K562 (cell line): ENCODE data around the gene CTDSPL2. TPM values are rescaled to one million over a fixed set of nuclear protein-coding genes. Genes with fewer than 3 reads are reported as not detected.
"Not testable (repeated sequence)": the region's sequence is repeated elsewhere in the genome, so short reads cannot be mapped to it uniquely, and the experiment has no call there.

Source experiments
- ATAC-seq: fragments of 200-7000 bp; cut with Tn5 transposase; 3 replicates; pipeline ENCODE4 v1.9.1; 2020; ENCODE audit warnings: moderate library complexity
- BruUV-seq: library from RNA; stranded (reverse); fragments of 400-500 nt; replicated peaks from 2 replicates; lab custom pipeline; 2021; lab: Mats Ljungman, UMichigan
- CTCF ChIA-PET: fragments of 300-600 bp; formaldehyde crosslinking; extraction: SDS; loops from one replicate; lab custom pipeline; 2021; ENCODE audit warnings: low intra/inter-chr PET ratio; lab: Yijun Ruan, JAX
- POLR2A ChIA-PET: fragments of 300-600, 350-650 bp; sonication (Branson Sonifier 250); formaldehyde crosslinking; extraction: SDS; loops from one replicate; lab custom pipeline; 2021; ENCODE audit warnings: antibody characterized with exemption, inconsistent platforms; lab: Yijun Ruan, JAX
- DNase-seq, 4 experiments: peaks; one replicate each; pipeline versions ENCODE4 v3.0.0 to v3.0.0-alpha.2; 2011 to 2018; ENCODE audit warnings: low spot score in 3 of 4, mixed read lengths in 3 of 4; ENCODE audit errors: extremely low read depth in 1 of 4
- FAIRE-seq: peaks from 2 replicates; lab custom pipeline; 2011; peaks lifted over from hg19 to GRCh38; lab: Jason Lieb, UNC
- H2AFZ ChIP-seq: 2 replicates; pipeline ENCODE4 v1.6.0; 2011; ENCODE audit warnings: low read depth, low read length, control low read depth, inconsistent platforms
- H3K27ac ChIP-seq: fragments of 200-600 bp; 3 replicates; pipeline ENCODE4 v1.8.0; 2011; ENCODE audit warnings: low read depth, mild to moderate bottlenecking, control low read depth, inconsistent platforms, low read length, moderate library complexity, mixed read lengths; ENCODE audit errors: extremely low read depth
- H3K27me3 ChIP-seq, 2 experiments: fragments of 300-600 bp in 1 of 2; 2 replicates in 1 of 2; 3 replicates in 1 of 2; pipeline versions ENCODE4 v1.6.0 to v1.8.0; 2011; ENCODE audit warnings: inconsistent platforms in 2 of 2, low read length in 2 of 2, mild to moderate bottlenecking in 1 of 2, mixed read lengths in 1 of 2, moderate library complexity in 1 of 2; ENCODE audit not compliant: control insufficient read depth in 2 of 2, insufficient read depth in 2 of 2
- H3K36me3 ChIP-seq: fragments of 300-600 bp; 3 replicates; pipeline ENCODE4 v1.8.0; 2011; ENCODE audit warnings: mild to moderate bottlenecking, low read length, inconsistent platforms; ENCODE audit not compliant: control insufficient read depth, insufficient read depth
- H3K4me1 ChIP-seq, 2 experiments: fragments of 200-600 bp in 1 of 2; replicated peaks in 1 of 2; 2 replicates in 1 of 2; 3 replicates in 1 of 2; pipeline versions ENCODE4 v1.5.1 to v1.8.0; 2011; ENCODE audit warnings: inconsistent platforms in 2 of 2, low read length in 2 of 2, mild to moderate bottlenecking in 1 of 2, mixed read lengths in 1 of 2, moderate library complexity in 1 of 2; ENCODE audit not compliant: control insufficient read depth in 2 of 2, insufficient read depth in 2 of 2
- H3K4me2 ChIP-seq: 2 replicates; pipeline ENCODE4 v1.6.1; 2011; ENCODE audit warnings: low read length, control low read depth, inconsistent platforms, mixed read lengths; ENCODE audit not compliant: insufficient read depth
- H3K4me3 ChIP-seq: fragments of 200-600 bp; sonication (generic), shearing (Covaris generic); 2 replicates; pipeline ENCODE4 v1.5.1; 2016; ENCODE audit warnings: control low read depth, inconsistent platforms
- H3K79me2 ChIP-seq: fragments of 200-600 bp; 3 replicates; pipeline ENCODE4 v1.8.0; 2011; ENCODE audit warnings: low read length, inconsistent platforms; ENCODE audit not compliant: control insufficient read depth, insufficient read depth
- H3K9ac ChIP-seq, 2 experiments: 2 replicates each; pipeline versions ENCODE4 v1.6.0 to v1.6.1; 2011; ENCODE audit warnings: low read depth in 2 of 2, low read length in 2 of 2, control low read depth in 1 of 2, inconsistent platforms in 1 of 2, mild to moderate bottlenecking in 1 of 2, mixed read lengths in 1 of 2; ENCODE audit not compliant: insufficient read depth in 1 of 2
- H3K9me1 ChIP-seq: one replicate; pipeline ENCODE4 v1.6.0; 2011; ENCODE audit warnings: inconsistent platforms, mild to moderate bottlenecking, low read length, moderate library complexity; ENCODE audit not compliant: control insufficient read depth, insufficient read depth
- H3K9me3 ChIP-seq: replicated peaks from 2 replicates; pipeline ENCODE4 v1.5.1; 2011; ENCODE audit warnings: low read depth, low read length, inconsistent platforms; ENCODE audit not compliant: control insufficient read depth, insufficient read depth
- H4K20me1 ChIP-seq: replicated peaks from 2 replicates; pipeline ENCODE4 v1.6.1; 2011; ENCODE audit warnings: low read length, inconsistent platforms, mixed read lengths; ENCODE audit not compliant: control insufficient read depth, insufficient read depth
- WGBS: fragments of 100-300 bp; shearing (Covaris generic); methylation state at CpG from one replicate; pipeline ENCODE4 v1.1.6; 2016; ENCODE audit warnings: low coverage, mixed read lengths; ENCODE audit not compliant: insufficient coverage; ENCODE audit errors: missing lambda C conversion rate; 5-methylcytosine and 5-hydroxymethylcytosine counted together
- in situ Hi-C: fragments of 300-500 bp; cut with MboI; formaldehyde crosslinking; loops from 4 replicates; pipeline ENCODE4 v1.15.0; 2018; ENCODE audit warnings: inconsistent platforms, mixed read lengths
- intact Hi-C: fragments of 100-400 bp; cut with micrococcal nuclease; formaldehyde crosslinking; loops from 2 replicates; pipeline ENCODE4 v1.14.2; 2022
- polyA plus RNA-seq, 8 experiments: library from polyadenylated mRNA; depleted of rRNA in 4 of 8; stranded (reverse) in 5 of 8; unstranded in 3 of 8; fragments of >200 nt; fragmentation: Nextera tagmentation in 2 of 8; fragmentation: Illumina TruSeq in 1 of 8; extraction: Ambion mirVana in 2 of 8; extraction: Trizol in 1 of 8; gene quantifications; 2 replicates each; pipeline versions ENCODE4 v1.2.1 to v1.2.3, GENCODE V29; 2011 to 2014; ENCODE audit warnings: inconsistent platforms in 1 of 8, missing spikeins in 1 of 8
- total RNA-seq, 7 experiments: library from RNA; depleted of rRNA in 6 of 7; stranded (reverse); fragments of >200 nt in 6 of 7; fragmentation: Illumina TruSeq in 2 of 7; extraction: Trizol in 2 of 7; gene quantifications; 2 replicates each; pipeline versions ENCODE4 v1.2.1 to v1.2.3, GENCODE V29; 2011 to 2021; ENCODE audit warnings: low replicate concordance in 1 of 7
- TF ChIP-seq, protein P1 (sequence below): sonication (generic); formaldehyde crosslinking; IDR thresholded peaks from 2 replicates; pipeline ENCODE4 v1.8.1; 2023; ENCODE audit warnings: mild to moderate bottlenecking, missing genetic modification reagents

Gene CTDSPL2
- total and polyA plus RNA-seq, 9 of the 15 experiments (the other 6 are each of a cell fraction or from before 2014, with no cell fraction given), result 16.8 to 79.0 (median 53.1) TPM

DNA sequence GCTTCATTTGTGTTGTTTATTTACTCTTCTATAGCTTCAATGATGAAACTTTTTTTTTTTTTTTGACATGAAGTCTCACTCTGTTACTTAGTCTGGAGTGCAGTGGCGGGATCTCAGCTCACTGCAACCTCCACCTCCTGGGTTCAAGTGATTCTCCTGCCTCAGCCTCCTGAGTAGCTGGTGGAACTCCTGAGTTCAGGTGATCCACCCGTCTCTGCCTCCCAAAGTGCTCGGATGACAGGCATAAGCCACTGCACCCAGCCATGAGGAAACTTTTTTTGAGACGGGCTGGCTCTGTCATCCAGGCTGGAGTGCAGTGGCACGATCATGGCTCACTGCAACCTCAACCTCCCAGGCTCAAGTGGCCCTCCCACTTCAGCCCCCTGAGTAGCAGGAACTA is 104.8 kb downstream of the CTDSPL2 start:
- not testable (repeated sequence) for BruUV-seq
- 86% methylated on average over 5 of the region's 5 CpGs for WGBS

More for the DNA sequence above, 104.8 kb downstream of the CTDSPL2 start:
- Histone ChIP-seq H3K79me2 (peaks cover 25% of the 10 kb centered on the region), H3K36me3 (peaks cover 15% of the 10 kb centered on the region; the same call in 1 of the 3 replicates), H3K4me1 (peaks cover 0 to 19% of the 10 kb centered on the region in 2 experiments; a peak in 4 of 5 replicates)
- H3K27me3 ChIP-seq, in situ Hi-C loops, H3K9me3 ChIP-seq, CTCF ChIA-PET, FAIRE-seq, H3K4me2 ChIP-seq, DNase-seq, ATAC-seq: not testable (repeated sequence)
- intact Hi-C loops, result loop anchor here (10.0 kb wide), 1 partner anchor 317 kb away; no protein-coding TSS in a partner anchor
- TF ChIP-seq, protein P1, sequence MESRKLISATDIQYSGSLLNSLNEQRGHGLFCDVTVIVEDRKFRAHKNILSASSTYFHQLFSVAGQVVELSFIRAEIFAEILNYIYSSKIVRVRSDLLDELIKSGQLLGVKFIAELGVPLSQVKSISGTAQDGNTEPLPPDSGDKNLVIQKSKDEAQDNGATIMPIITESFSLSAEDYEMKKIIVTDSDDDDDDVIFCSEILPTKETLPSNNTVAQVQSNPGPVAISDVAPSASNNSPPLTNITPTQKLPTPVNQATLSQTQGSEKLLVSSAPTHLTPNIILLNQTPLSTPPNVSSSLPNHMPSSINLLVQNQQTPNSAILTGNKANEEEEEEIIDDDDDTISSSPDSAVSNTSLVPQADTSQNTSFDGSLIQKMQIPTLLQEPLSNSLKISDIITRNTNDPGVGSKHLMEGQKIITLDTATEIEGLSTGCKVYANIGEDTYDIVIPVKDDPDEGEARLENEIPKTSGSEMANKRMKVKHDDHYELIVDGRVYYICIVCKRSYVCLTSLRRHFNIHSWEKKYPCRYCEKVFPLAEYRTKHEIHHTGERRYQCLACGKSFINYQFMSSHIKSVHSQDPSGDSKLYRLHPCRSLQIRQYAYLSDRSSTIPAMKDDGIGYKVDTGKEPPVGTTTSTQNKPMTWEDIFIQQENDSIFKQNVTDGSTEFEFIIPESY (CRISPR knock-in tag), result peak; percentile 60; the same call in 1 of the 2 replicates
- TF ChIP-seq, all 486 proteins: peak for 1; not testable (repeated sequence) for 485
- not testable (repeated sequence) for H2AFZ ChIP-seq, H3K4me3 ChIP-seq, H3K9ac ChIP-seq, H3K9me1 ChIP-seq, H4K20me1 ChIP-seq, H3K27ac ChIP-seq
- POLR2A ChIA-PET, result interaction anchor here (0.6 to 1.5 kb wide), 2 partner anchors 31 to 323 kb away, joined by 4 read pairs; no protein-coding TSS in a partner anchor
